Measurements from ENCODE around the gene TGFBR2.
A peak's percentile ranks its signal among the peaks of the same experiment; 100 is the strongest.

TGFBR2 gene

DNA sequence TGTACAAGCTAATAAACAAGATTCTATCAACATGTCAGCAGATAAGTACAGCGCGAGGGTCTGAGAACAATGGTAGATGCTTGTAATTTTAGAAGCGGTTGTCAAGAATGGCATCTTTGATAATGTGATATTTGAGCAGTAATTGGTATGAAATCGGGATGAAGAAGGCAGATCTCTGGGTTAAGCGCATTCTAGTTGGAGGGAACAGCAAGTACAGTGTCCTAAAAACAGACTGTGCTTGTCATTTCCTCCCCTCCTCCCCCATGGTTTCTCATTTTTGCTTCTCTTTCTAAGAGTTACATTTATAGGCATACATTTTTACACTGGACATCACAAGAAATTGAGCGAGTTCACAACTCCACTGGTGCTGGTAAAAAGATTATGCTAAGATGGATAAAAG lies 23.3 kb downstream of the TGFBR2 start:
- no peak for TF ChIP-seq POLR2A (IDR thresholded peaks at IDR 0.05; ENCODE audit: low read depth, low read length)
- FAIRE-seq (no peak), DNase-seq (ENCODE audit: insufficient read length, low spot score) (no peak)

GRCh38 chr3:30630238-30631030 lies 24.0 kb downstream of the TGFBR2 start:
- DNase-seq (ENCODE audit: insufficient read length, low spot score) (no peak), FAIRE-seq (peak; percentile 48)
- no peak for TF ChIP-seq POLR2A (IDR thresholded peaks at IDR 0.05; ENCODE audit: low read depth, low read length)

GRCh38 chr3:30631243-30631904 lies 25.0 kb downstream of the TGFBR2 start:
- no peak for DNase-seq (ENCODE audit: insufficient read length, low spot score)
- FAIRE-seq: peak; percentile 15
- no peak for TF ChIP-seq POLR2A (IDR thresholded peaks at IDR 0.05; ENCODE audit: low read depth, low read length)

DNA sequence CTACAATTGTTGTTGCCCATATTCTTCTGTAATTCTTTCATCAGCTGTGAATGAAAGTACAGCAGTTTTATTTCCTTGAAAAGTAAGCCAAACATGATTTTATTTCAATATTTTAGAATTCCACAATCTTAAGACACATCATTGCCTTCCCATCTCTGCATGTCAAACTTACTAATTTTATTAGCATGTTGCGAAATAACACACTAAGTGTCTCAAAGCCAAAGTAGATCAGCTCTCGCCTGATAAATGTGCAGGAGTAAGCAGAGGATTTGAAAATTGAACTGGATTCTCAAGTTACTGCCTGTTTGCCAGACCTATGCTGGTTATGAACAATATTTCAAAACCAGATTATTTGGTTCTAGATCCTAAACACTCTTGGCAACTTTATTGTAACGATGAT lies 25.7 kb downstream of the TGFBR2 start:
- no peak for FAIRE-seq
- DNase-seq (ENCODE audit: insufficient read length, low spot score): no peak
- no peak for TF ChIP-seq POLR2A (IDR thresholded peaks at IDR 0.05; ENCODE audit: low read depth, low read length)

GRCh38 chr3:30632521-30632920 lies 26.1 kb downstream of the TGFBR2 start:
- no peak for TF ChIP-seq POLR2A (IDR thresholded peaks at IDR 0.05; ENCODE audit: low read depth, low read length)
- DNase-seq (ENCODE audit: insufficient read length, low spot score) (no peak), FAIRE-seq (no peak)

- no peak for FAIRE-seq
- TF ChIP-seq POLR2A (IDR thresholded peaks at IDR 0.05; ENCODE audit: low read depth, low read length): no peak
- no peak for DNase-seq (ENCODE audit: insufficient read length, low spot score)
Measured at GRCh38 chr3:30633718-30634117, 27.3 kb downstream of the TGFBR2 start.

- DNase-seq (ENCODE audit: insufficient read length, low spot score): no peak
- FAIRE-seq: no peak
- TF ChIP-seq POLR2A (IDR thresholded peaks at IDR 0.05; ENCODE audit: low read depth, low read length): no peak
Measured at GRCh38 chr3:30634761-30635735, 28.6 kb downstream of the TGFBR2 start.

- TF ChIP-seq POLR2A (IDR thresholded peaks at IDR 0.05; ENCODE audit: low read depth, low read length): no peak
- no peak for DNase-seq (ENCODE audit: insufficient read length, low spot score)
- FAIRE-seq: peak; percentile 36
Measured at GRCh38 chr3:30637310-30638219, 31.2 kb downstream of the TGFBR2 start.

GRCh38 chr3:30638685-30639412 lies 32.4 kb downstream of the TGFBR2 start:
- no peak for DNase-seq (ENCODE audit: insufficient read length, low spot score)
- no peak for TF ChIP-seq POLR2A (IDR thresholded peaks at IDR 0.05; ENCODE audit: low read depth, low read length)
- no peak for FAIRE-seq

GRCh38 chr3:30639937-30640336 lies 33.5 kb downstream of the TGFBR2 start:
- no peak for TF ChIP-seq POLR2A (IDR thresholded peaks at IDR 0.05; ENCODE audit: low read depth, low read length)
- DNase-seq (ENCODE audit: insufficient read length, low spot score) (no peak), FAIRE-seq (no peak)

GRCh38 chr3:30640851-30641250 lies 34.5 kb downstream of the TGFBR2 start:
- FAIRE-seq: peak; percentile 58

More at GRCh38 chr3:30640851-30641250, 34.5 kb downstream of the TGFBR2 start:
- TF ChIP-seq POLR2A (IDR thresholded peaks at IDR 0.05; ENCODE audit: low read depth, low read length): no peak
- no peak for DNase-seq (ENCODE audit: insufficient read length, low spot score)

Measured in H54 (cell line).